ENCODE results near the gene PARVG. TPM values are rescaled to one million over a fixed set of nuclear protein-coding genes. Genes with fewer than 3 reads are reported as not detected.

The PARVG gene
- total and polyA plus RNA-seq, 2 donors (not counting 3 experiments of a cell fraction or from before 2014, with no cell fraction given) = 0.82 TPM; not detected in 1

DNA sequence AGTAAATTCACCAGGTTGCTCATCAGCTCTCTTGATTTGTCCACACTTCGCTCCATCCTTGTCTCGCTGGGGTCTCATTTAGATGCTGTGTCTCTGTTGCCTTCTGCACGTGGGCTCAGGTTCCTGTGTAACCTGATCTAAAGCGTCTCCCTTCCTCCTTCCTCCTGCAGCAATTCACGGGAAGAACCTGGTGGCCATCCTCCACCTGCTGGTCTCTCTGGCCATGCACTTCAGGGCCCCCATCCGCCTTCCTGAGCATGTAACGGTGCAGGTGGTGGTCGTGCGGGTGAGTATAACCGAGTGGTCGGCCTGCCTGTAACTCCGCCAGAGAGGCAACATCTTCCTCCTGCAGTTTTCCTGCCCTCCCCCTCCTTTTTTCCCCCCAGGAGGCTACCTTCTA is 48.0 kb upstream of the PARVG start:
- H3K9me1 ChIP-seq (replicated peaks; ENCODE audit: control insufficient read depth, extremely low read depth, insufficient read depth, low read length) = no peaks in the 10 kb centered on the region
- H3K9me3 ChIP-seq (replicated peaks; ENCODE audit: control insufficient read depth, insufficient read depth, low read length) = peaks cover 3% of the 10 kb centered on the region
- H3K27me3 ChIP-seq (ENCODE audit: control insufficient read depth in 2 of 2, insufficient read depth in 2 of 2, low read length in 2 of 2) = no peaks in the 10 kb centered on the region
- TF ChIP-seq JUN (IDR thresholded peaks at IDR 0.05; ENCODE audit: borderline replicate concordance, insufficient read depth, insufficient read length, low read depth) (no peak), POLR2A (IDR thresholded peaks at IDR 0.05; ENCODE audit: low read depth, low read length) (no peak), FOS (IDR thresholded peaks at IDR 0.05; ENCODE audit: borderline replicate concordance, insufficient read depth, low read length) (no peak), EZH2 (IDR thresholded peaks at IDR 0.05; ENCODE audit: borderline replicate concordance, low read depth, low read length, severe bottlenecking) (no peak), GATA2 (IDR thresholded peaks at IDR 0.05; ENCODE audit: insufficient read depth, insufficient read length, low read depth, low read length) (no peak), MYC (IDR thresholded peaks at IDR 0.05; ENCODE audit: low read depth, low read length) (no peak), POLR2AphosphoS5 (IDR thresholded peaks at IDR 0.05; ENCODE audit: insufficient read depth, low read depth, low read length) (no peak)
- TF ChIP-seq, protein P1, sequence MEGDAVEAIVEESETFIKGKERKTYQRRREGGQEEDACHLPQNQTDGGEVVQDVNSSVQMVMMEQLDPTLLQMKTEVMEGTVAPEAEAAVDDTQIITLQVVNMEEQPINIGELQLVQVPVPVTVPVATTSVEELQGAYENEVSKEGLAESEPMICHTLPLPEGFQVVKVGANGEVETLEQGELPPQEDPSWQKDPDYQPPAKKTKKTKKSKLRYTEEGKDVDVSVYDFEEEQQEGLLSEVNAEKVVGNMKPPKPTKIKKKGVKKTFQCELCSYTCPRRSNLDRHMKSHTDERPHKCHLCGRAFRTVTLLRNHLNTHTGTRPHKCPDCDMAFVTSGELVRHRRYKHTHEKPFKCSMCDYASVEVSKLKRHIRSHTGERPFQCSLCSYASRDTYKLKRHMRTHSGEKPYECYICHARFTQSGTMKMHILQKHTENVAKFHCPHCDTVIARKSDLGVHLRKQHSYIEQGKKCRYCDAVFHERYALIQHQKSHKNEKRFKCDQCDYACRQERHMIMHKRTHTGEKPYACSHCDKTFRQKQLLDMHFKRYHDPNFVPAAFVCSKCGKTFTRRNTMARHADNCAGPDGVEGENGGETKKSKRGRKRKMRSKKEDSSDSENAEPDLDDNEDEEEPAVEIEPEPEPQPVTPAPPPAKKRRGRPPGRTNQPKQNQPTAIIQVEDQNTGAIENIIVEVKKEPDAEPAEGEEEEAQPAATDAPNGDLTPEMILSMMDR (IDR thresholded peaks at IDR 0.05; ENCODE audit: extremely low read depth in 1 of 2, insufficient read depth in 1 of 2, low read depth in 1 of 2, low read length in 2 of 2) = no peak
- TF ChIP-seq, protein P2, sequence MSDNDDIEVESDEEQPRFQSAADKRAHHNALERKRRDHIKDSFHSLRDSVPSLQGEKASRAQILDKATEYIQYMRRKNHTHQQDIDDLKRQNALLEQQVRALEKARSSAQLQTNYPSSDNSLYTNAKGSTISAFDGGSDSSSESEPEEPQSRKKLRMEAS (IDR thresholded peaks at IDR 0.05; ENCODE audit: insufficient read depth, insufficient read length) = no peak
- no peaks in the 10 kb centered on the region for H4K20me1 ChIP-seq (replicated peaks; ENCODE audit: control insufficient read depth, extremely low read depth, insufficient read depth, low read length)
- no peak overlapping the region for H3K4me3 ChIP-seq (replicated peaks in 1 of 3; ENCODE audit: insufficient read depth in 1 of 3, low read depth in 1 of 3, low read length in 3 of 3)
- CTCF ChIA-PET = no interaction called here
- H3K9ac ChIP-seq (replicated peaks; ENCODE audit: extremely low read depth, insufficient read depth, low read length) = no peak overlapping the region
- no peak overlapping the region for H3K4me2 ChIP-seq (ENCODE audit: insufficient read depth, low read length)
- dilution Hi-C loops (cut with MboI; ENCODE audit: extremely low pct_ligation_motif_present, low sequenced_read_pairs) (no loop called here), intact Hi-C loops (cut with micrococcal nuclease) (no loop called here)
- peaks cover 12 to 30% of the 10 kb centered on the region in 2 experiments for H3K36me3 ChIP-seq (ENCODE audit: control insufficient read depth in 2 of 2, extremely low read depth in 1 of 2, insufficient read depth in 2 of 2, low read length in 2 of 2)
- FAIRE-seq (no peak), DNase-seq (ENCODE audit: low read depth, low spot score) (no peak)
- peaks cover 36% of the 10 kb centered on the region for H3K4me1 ChIP-seq (ENCODE audit: control insufficient read depth, extremely low read depth, insufficient read depth, low read length)
- no peak overlapping the region for H3K27ac ChIP-seq (ENCODE audit: insufficient read depth, low read depth, low read length)
- peaks cover 8% of the 10 kb centered on the region for H3K79me2 ChIP-seq (ENCODE audit: control insufficient read depth, insufficient read depth, low read length)
- BruUV-seq (replicated peaks) = no TSS peak
- POLR2A ChIA-PET = no interaction called here
- H2AFZ ChIP-seq (ENCODE audit: low read depth, low read length) = no peak overlapping the region

All from endothelial cell of umbilical vein (primary cell).